HCT116 (cell line): ENCODE data around the gene PLXDC1. TPM values are rescaled to one million over a fixed set of nuclear protein-coding genes. Genes with fewer than 3 reads are reported as not detected.

ENCODE experiments used
- ATAC-seq: fragments of 200-7000 bp; cut with Tn5 transposase; 2 replicates; pipeline ENCODE4 v1.9.1; 2020; ENCODE audit warnings: mild to moderate bottlenecking, moderate library complexity
- BruUV-seq: library from RNA; stranded (reverse); fragments of 400-500 nt; replicated peaks from 2 replicates; lab custom pipeline; 2021; lab: Mats Ljungman, UMichigan
- CTCF ChIA-PET: fragments of 300-600 bp; sonication (Branson Sonifier 250); formaldehyde crosslinking; loops from one replicate; lab custom pipeline; 2021; ENCODE audit warnings: antibody characterized with exemption; lab: Charles Lee
- POLR2A ChIA-PET: fragments of 300-600, 350-600 bp; sonication (Branson Sonifier 250); formaldehyde crosslinking; loops from one replicate; lab custom pipeline; 2021; ENCODE audit warnings: antibody characterized with exemption; lab: Charles Lee
- RAD21 ChIA-PET, 2 experiments: fragments of 300-600 bp; sonication (Branson Sonifier 250); formaldehyde crosslinking; loops; one replicate each; lab custom pipeline; 2023; ENCODE audit warnings: low total read pairs in 2 of 2; ENCODE audit not compliant: uncharacterized antibody in 2 of 2, unreplicated experiment in 2 of 2, low non-redundant PET in 1 of 2; lab: Charles Lee
- DNase-seq: peaks from one replicate; pipeline ENCODE4 v3.0.0-alpha.2; 2010; ENCODE audit warnings: low read depth, low spot score
- H2AFZ ChIP-seq: fragments of 200-600 bp; shearing (Covaris generic), sonication (generic); 2 replicates; pipeline ENCODE4 v1.6.1; 2017; ENCODE audit warnings: low read depth, mixed run types, mixed read lengths, antibody characterized with exemption, low read length; ENCODE audit not compliant: poor library complexity, severe bottlenecking
- H3K27ac ChIP-seq: 2 replicates; pipeline ENCODE4 v1.5.1; 2012; ENCODE audit warnings: low read depth, low read length
- H3K27me3 ChIP-seq: fragments of 200-600 bp; sonication (generic); 2 replicates; pipeline ENCODE4 v1.6.1; 2016; ENCODE audit warnings: mixed run types, low read length, mixed read lengths; ENCODE audit not compliant: insufficient read depth
- H3K36me3 ChIP-seq, 2 experiments: fragments of 200-500 bp in 1 of 2; fragments of 200-600 bp in 1 of 2; sonication (Bioruptor generic) in 1 of 2; sonication (generic) in 1 of 2; 2 replicates each; pipeline versions ENCODE4 v1.5.1 to v1.6.1; 2014 to 2016; ENCODE audit warnings: low read length in 2 of 2, inconsistent platforms in 1 of 2, mixed read lengths in 1 of 2, mixed run types in 1 of 2; ENCODE audit not compliant: insufficient read depth in 2 of 2, control insufficient read depth in 1 of 2
- H3K4me1 ChIP-seq, 2 experiments: fragments of 200-600 bp in 1 of 2; sonication (generic) in 1 of 2; 2 replicates each; pipeline versions ENCODE4 v1.5.1 to v1.6.1; 2012 to 2017; ENCODE audit warnings: low read length in 2 of 2, inconsistent platforms in 1 of 2, mild to moderate bottlenecking in 1 of 2, mixed read lengths in 1 of 2, mixed run types in 1 of 2, moderate library complexity in 1 of 2; ENCODE audit not compliant: insufficient read depth in 2 of 2, control insufficient read depth in 1 of 2
- H3K4me2 ChIP-seq: fragments of 200-600 bp; sonication (generic); 2 replicates; pipeline ENCODE4 v1.6.1; 2017; ENCODE audit warnings: mixed run types, low read length, mixed read lengths
- H3K4me3 ChIP-seq, 2 experiments: fragments of 200-600 bp in 1 of 2; sonication (generic) in 1 of 2; replicated peaks in 1 of 2; 2 replicates each; pipeline ENCODE4 v1.5.1; 2011 to 2016; ENCODE audit warnings: low read length in 2 of 2, control low read depth in 1 of 2, low read depth in 1 of 2, mild to moderate bottlenecking in 1 of 2, mixed read lengths in 1 of 2, mixed run types in 1 of 2
- H3K79me2 ChIP-seq: fragments of 200-600 bp; sonication (generic); 2 replicates; pipeline ENCODE4 v1.6.1; 2017; ENCODE audit warnings: mild to moderate bottlenecking, mixed run types, low read length, moderate library complexity, mixed read lengths; ENCODE audit not compliant: insufficient read depth
- H3K9ac ChIP-seq: fragments of 200-600 bp; sonication (generic); 2 replicates; pipeline ENCODE4 v1.6.1; 2016; ENCODE audit warnings: low read length, mixed read lengths
- H3K9me2 ChIP-seq: fragments of 200-600 bp; sonication (generic), shearing (Covaris generic); 2 replicates; pipeline ENCODE4 v1.6.1; 2017; ENCODE audit warnings: mixed run types, mild to moderate bottlenecking, moderate library complexity; ENCODE audit not compliant: insufficient read depth
- H3K9me3 ChIP-seq, 2 experiments: fragments of 200-500 bp in 1 of 2; fragments of 200-600 bp in 1 of 2; sonication (Bioruptor generic) in 1 of 2; sonication (generic) in 1 of 2; 2 replicates each; pipeline ENCODE4 v1.6.1; 2014 to 2017; ENCODE audit warnings: low read length in 2 of 2, mixed read lengths in 2 of 2, inconsistent platforms in 1 of 2, low read depth in 1 of 2, mild to moderate bottlenecking in 1 of 2, mixed run types in 1 of 2, moderate library complexity in 1 of 2; ENCODE audit not compliant: control insufficient read depth in 1 of 2, insufficient read depth in 1 of 2
- H4K20me1 ChIP-seq: fragments of 200-600 bp; sonication (generic), shearing (Covaris generic); 2 replicates; pipeline ENCODE4 v1.6.1; 2017; ENCODE audit warnings: mixed run types, mild to moderate bottlenecking, moderate library complexity; ENCODE audit not compliant: insufficient read depth
- EZH2phosphoT487 ChIP-seq: fragments of 200-600 bp; IDR thresholded peaks from 2 replicates; pipeline ENCODE4 v1.6.1; 2018; ENCODE audit warnings: antibody characterized with exemption, borderline replicate concordance
- FOSL1 ChIP-seq: IDR thresholded peaks from 2 replicates; pipeline ENCODE4 v1.6.1; 2012; ENCODE audit warnings: low read depth
- POLR2A ChIP-seq: IDR thresholded peaks from 2 replicates; pipeline ENCODE4 v1.7.0; 2011; ENCODE audit warnings: borderline replicate concordance; ENCODE audit not compliant: insufficient read depth, insufficient read length; ENCODE audit errors: extremely low read depth
- POLR2AphosphoS5 ChIP-seq: IDR thresholded peaks from 2 replicates; pipeline ENCODE4 v1.6.1; 2011; ENCODE audit warnings: mild to moderate bottlenecking, low read depth, low read length, moderate library complexity
- ZFX ChIP-seq: fragments of 450-650 bp; IDR thresholded peaks from 2 replicates; pipeline ENCODE4 v1.6.1; 2017
- ZNF274 ChIP-seq: fragments of 200-500 bp; sonication (Bioruptor generic); IDR thresholded peaks from 2 replicates; pipeline ENCODE4 v1.6.1; 2014; ENCODE audit warnings: mild to moderate bottlenecking, low read depth, low read length, inconsistent platforms
- intact Hi-C: fragments of 100-400 bp; cut with micrococcal nuclease; formaldehyde crosslinking; loops from 2 replicates; pipeline ENCODE4 v1.10.0; 2022
- total RNA-seq: library from RNA; stranded (reverse); gene quantifications from one replicate; pipeline ENCODE4 v1.2.1, GENCODE V29; 2021; ENCODE audit not compliant: unreplicated experiment
- TF ChIP-seq, protein P1 (sequence below), 3 experiments: fragments of 200-600 bp in 1 of 3; sonication (generic) in 1 of 3; IDR thresholded peaks in 2 of 3; conservative IDR thresholded peaks in 1 of 3; 2 replicates each; pipeline ENCODE4 v1.5.1; 2012 to 2017; ENCODE audit warnings: low read depth in 2 of 3, low read length in 2 of 3, antibody characterized with exemption in 1 of 3, borderline replicate concordance in 1 of 3, control low read depth in 1 of 3, mild to moderate bottlenecking in 1 of 3, mixed read lengths in 1 of 3, mixed run types in 1 of 3, moderate library complexity in 1 of 3; ENCODE audit not compliant: insufficient read depth in 1 of 3

PLXDC1 gene
- total RNA-seq, 1 experiment from 2014 or later: 1.8 TPM

GRCh38 chr17:39150104-39150634 is 1.3 kb downstream of the PLXDC1 start:
- H3K9ac ChIP-seq: no peak overlapping the region
- H2AFZ ChIP-seq: no peak overlapping the region
- no TSS peak for BruUV-seq
- no peaks in the 10 kb centered on the region for H3K36me3 ChIP-seq
- H3K27me3 ChIP-seq: no peaks in the 10 kb centered on the region
- no peak overlapping the region for H3K4me3 ChIP-seq
- DNase-seq (no peak), ATAC-seq (no peak)
- no peaks in the 10 kb centered on the region for H3K79me2 ChIP-seq
- H3K4me1 ChIP-seq: peaks cover 11 to 23% of the 10 kb centered on the region in 2 experiments
- ChIA-PET RAD21 (no interaction called here), CTCF (interaction anchor here (5.5 kb wide), 1 partner anchor 167 kb away, joined by 28 read pairs; no protein-coding TSS in a partner anchor), POLR2A (no interaction called here)
- H3K9me3 ChIP-seq: no peaks in the 10 kb centered on the region
- no peak overlapping the region for H3K27ac ChIP-seq
- TF ChIP-seq FOSL1 (no peak), POLR2AphosphoS5 (no peak), ZNF274 (no peak), EZH2phosphoT487 (no peak), ZFX (no peak), POLR2A (no peak)
- TF ChIP-seq, protein P1, sequence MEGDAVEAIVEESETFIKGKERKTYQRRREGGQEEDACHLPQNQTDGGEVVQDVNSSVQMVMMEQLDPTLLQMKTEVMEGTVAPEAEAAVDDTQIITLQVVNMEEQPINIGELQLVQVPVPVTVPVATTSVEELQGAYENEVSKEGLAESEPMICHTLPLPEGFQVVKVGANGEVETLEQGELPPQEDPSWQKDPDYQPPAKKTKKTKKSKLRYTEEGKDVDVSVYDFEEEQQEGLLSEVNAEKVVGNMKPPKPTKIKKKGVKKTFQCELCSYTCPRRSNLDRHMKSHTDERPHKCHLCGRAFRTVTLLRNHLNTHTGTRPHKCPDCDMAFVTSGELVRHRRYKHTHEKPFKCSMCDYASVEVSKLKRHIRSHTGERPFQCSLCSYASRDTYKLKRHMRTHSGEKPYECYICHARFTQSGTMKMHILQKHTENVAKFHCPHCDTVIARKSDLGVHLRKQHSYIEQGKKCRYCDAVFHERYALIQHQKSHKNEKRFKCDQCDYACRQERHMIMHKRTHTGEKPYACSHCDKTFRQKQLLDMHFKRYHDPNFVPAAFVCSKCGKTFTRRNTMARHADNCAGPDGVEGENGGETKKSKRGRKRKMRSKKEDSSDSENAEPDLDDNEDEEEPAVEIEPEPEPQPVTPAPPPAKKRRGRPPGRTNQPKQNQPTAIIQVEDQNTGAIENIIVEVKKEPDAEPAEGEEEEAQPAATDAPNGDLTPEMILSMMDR (IDR thresholded peaks at IDR 0.05 in 2 of 3, conservative IDR thresholded peaks at IDR 0.05 in 1 of 3; ENCODE audit: borderline replicate concordance in 1 of 3, insufficient read depth in 1 of 3, low read depth in 2 of 3, low read length in 2 of 3): no peak
- intact Hi-C loops: loop anchor here (10.0 kb wide), 1 partner anchor 415 kb away; the partner anchor contains the start of gene CISD3
- no peaks in the 10 kb centered on the region for H4K20me1 ChIP-seq
- H3K9me2 ChIP-seq: no peaks in the 10 kb centered on the region
- no peak overlapping the region for H3K4me2 ChIP-seq
